WTC11 (cell line): ENCODE measurements around the gene TRIP13. TPM values are rescaled to one million over a fixed set of nuclear protein-coding genes. Genes with fewer than 3 reads are reported as not detected.

Experiments
- ATAC-seq: fragments of 200-7000 bp; cut with Tn5 transposase; 2 replicates; pipeline ENCODE4 v1.10.0; 2021; ENCODE audit warnings: mild to moderate bottlenecking, moderate library complexity
- CTCF ChIA-PET: fragments of 300-600 bp; sonication (Branson Sonifier 250); formaldehyde crosslinking; loops from one replicate; lab custom pipeline; 2021; ENCODE audit warnings: antibody characterized with exemption; lab: Charles Lee
- POLR2A ChIA-PET: fragments of 350-600 bp; sonication (Branson Sonifier 250); formaldehyde crosslinking; loops from one replicate; lab custom pipeline; 2021; ENCODE audit warnings: antibody characterized with exemption; lab: Charles Lee
- DNase-seq: peaks from one replicate; pipeline ENCODE4 v3.0.0; 2021; ENCODE audit warnings: low spot score
- H3K27ac Mint-ChIP-seq: 2 replicates; pipeline ENCODE4 v1.8.0; 2021; ENCODE audit warnings: mixed read lengths
- H3K27me3 Mint-ChIP-seq: 2 replicates; pipeline ENCODE4 v1.8.0; 2021; ENCODE audit warnings: low read depth, mild to moderate bottlenecking, moderate library complexity, mixed read lengths
- H3K36me3 Mint-ChIP-seq: 2 replicates; pipeline ENCODE4 v1.8.0; 2021; ENCODE audit warnings: mixed read lengths
- H3K4me1 Mint-ChIP-seq: 2 replicates; pipeline ENCODE4 v1.8.0; 2022; ENCODE audit warnings: mixed read lengths
- H3K4me3 Mint-ChIP-seq: 2 replicates; pipeline ENCODE4 v1.8.0; 2021; ENCODE audit warnings: mild to moderate bottlenecking, moderate library complexity, mixed read lengths
- H3K9me3 Mint-ChIP-seq: 2 replicates; pipeline ENCODE4 v1.8.0; 2021; ENCODE audit warnings: mixed read lengths
- CREB1 ChIP-seq: sonication (generic); formaldehyde crosslinking; IDR thresholded peaks from 2 replicates; pipeline ENCODE4 v1.8.0; 2023; ENCODE audit warnings: mild to moderate bottlenecking, missing genetic modification reagents
- CREM ChIP-seq: sonication (generic); formaldehyde crosslinking; IDR thresholded peaks from 2 replicates; pipeline ENCODE4 v1.8.1; 2022; ENCODE audit warnings: mild to moderate bottlenecking, missing genetic modification reagents, moderate library complexity
- FOXJ3 ChIP-seq: sonication (generic); formaldehyde crosslinking; IDR thresholded peaks from 2 replicates; pipeline ENCODE4 v1.9.0; 2021; ENCODE audit warnings: missing genetic modification reagents, mild to moderate bottlenecking, borderline replicate concordance
- FOXK1 ChIP-seq: sonication (generic); formaldehyde crosslinking; IDR thresholded peaks from 2 replicates; pipeline ENCODE4 v1.8.0; 2022; ENCODE audit warnings: mild to moderate bottlenecking, moderate library complexity, missing genetic modification reagents
- GRHL2 ChIP-seq: fragments of 250-450 bp; sonication (Bioruptor Pico); IDR thresholded peaks from 2 replicates; pipeline ENCODE4 v1.8.0; 2022; ENCODE audit warnings: mild to moderate bottlenecking, moderate library complexity; ENCODE audit not compliant: insufficient replicate concordance, severe bottlenecking
- GTF2I ChIP-seq: fragments of 250-450 bp; sonication (Bioruptor Pico); conservative IDR thresholded peaks from 2 replicates; pipeline ENCODE4 v1.4.0; 2021; ENCODE audit warnings: mild to moderate bottlenecking
- IRF2 ChIP-seq: sonication (generic); formaldehyde crosslinking; IDR thresholded peaks from 2 replicates; pipeline ENCODE4 v1.8.0; 2022; ENCODE audit warnings: low read depth, missing genetic modification reagents, borderline replicate concordance
- MXD4 ChIP-seq: fragments of 250-450 bp; sonication (Bioruptor Pico); IDR thresholded peaks from 2 replicates; pipeline ENCODE4 v1.8.0; 2021; ENCODE audit warnings: mild to moderate bottlenecking, moderate library complexity, borderline replicate concordance
- NFATC4 ChIP-seq: fragments of 250-450 bp; sonication (Bioruptor Pico); IDR thresholded peaks from 2 replicates; pipeline ENCODE4 v1.9.0; 2021; ENCODE audit warnings: mild to moderate bottlenecking
- OVOL2 ChIP-seq: fragments of 250-450 bp; sonication (Bioruptor Pico); IDR thresholded peaks from 2 replicates; pipeline ENCODE4 v1.9.0; 2021; ENCODE audit warnings: mild to moderate bottlenecking, borderline replicate concordance
- RELA ChIP-seq: sonication (generic); formaldehyde crosslinking; IDR thresholded peaks from 2 replicates; pipeline ENCODE4 v1.8.1; 2022; ENCODE audit warnings: missing genetic modification reagents, mild to moderate bottlenecking, borderline replicate concordance
- SMAD4 ChIP-seq: sonication (generic); formaldehyde crosslinking; IDR thresholded peaks from 2 replicates; pipeline ENCODE4 v1.8.0; 2022; ENCODE audit warnings: mild to moderate bottlenecking, missing genetic modification reagents
- TCF7 ChIP-seq: sonication (generic); formaldehyde crosslinking; IDR thresholded peaks from 2 replicates; pipeline ENCODE4 v1.8.0; 2022; ENCODE audit warnings: mild to moderate bottlenecking, low read depth, missing genetic modification reagents, moderate library complexity
- total RNA-seq: library from RNA; stranded (reverse); gene quantifications from 3 replicates; pipeline ENCODE4 v1.2.3, GENCODE V29; 2021
- TF ChIP-seq, protein P1 (sequence below): sonication (generic); formaldehyde crosslinking; IDR thresholded peaks from 2 replicates; pipeline ENCODE4 v1.8.1; 2023; ENCODE audit warnings: mild to moderate bottlenecking, missing genetic modification reagents, borderline replicate concordance
- TF ChIP-seq, protein P2 (sequence below): sonication (generic); formaldehyde crosslinking; IDR thresholded peaks from 2 replicates; pipeline ENCODE4 v1.8.1; 2022; ENCODE audit warnings: low read depth, missing genetic modification reagents, borderline replicate concordance
- TF ChIP-seq, protein P3 (sequence below): sonication (generic); formaldehyde crosslinking; IDR thresholded peaks from 2 replicates; pipeline ENCODE4 v1.8.0; 2022; ENCODE audit warnings: mild to moderate bottlenecking, missing genetic modification reagents
- TF ChIP-seq, protein P4 (sequence below): sonication (generic); formaldehyde crosslinking; IDR thresholded peaks from 2 replicates; pipeline ENCODE4 v1.8.0; 2022; ENCODE audit warnings: mild to moderate bottlenecking, missing genetic modification reagents
- TF ChIP-seq, protein P5 (sequence below): sonication (generic); formaldehyde crosslinking; IDR thresholded peaks from 2 replicates; pipeline ENCODE4 v1.8.0; 2022; ENCODE audit warnings: missing genetic modification reagents
- TF ChIP-seq, protein P6 (sequence below): sonication (generic); formaldehyde crosslinking; IDR thresholded peaks from 2 replicates; pipeline ENCODE4 v1.8.0; 2022; ENCODE audit warnings: mild to moderate bottlenecking, missing genetic modification reagents

TRIP13 gene
- total RNA-seq, 1 experiment from 2014 or later = 33.7 TPM

DNA sequence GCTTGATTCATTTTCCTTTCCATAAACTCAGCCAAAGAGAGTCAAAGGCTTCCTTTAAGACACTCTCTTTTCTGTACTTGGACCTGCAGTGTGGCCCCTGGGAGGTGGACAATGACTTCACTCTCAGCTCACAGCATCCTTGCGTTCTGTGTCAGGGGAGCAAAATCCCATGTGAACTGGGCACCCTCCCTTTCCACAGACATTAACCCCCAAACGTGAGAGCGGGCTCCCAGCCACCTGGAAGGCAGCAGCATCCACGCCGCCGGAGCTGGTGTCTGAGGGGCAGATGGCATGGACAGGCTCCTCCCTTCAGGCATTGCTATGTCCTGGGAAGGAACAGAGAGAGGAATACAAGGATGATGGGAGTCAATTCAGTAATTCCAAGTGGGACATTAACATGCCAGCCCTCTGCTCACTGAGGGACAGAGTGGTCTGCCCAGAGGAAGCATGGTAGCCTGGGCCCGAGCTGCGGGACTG, 39.5 kb downstream of the TRIP13 start (continued):
- TF ChIP-seq, protein P1, sequence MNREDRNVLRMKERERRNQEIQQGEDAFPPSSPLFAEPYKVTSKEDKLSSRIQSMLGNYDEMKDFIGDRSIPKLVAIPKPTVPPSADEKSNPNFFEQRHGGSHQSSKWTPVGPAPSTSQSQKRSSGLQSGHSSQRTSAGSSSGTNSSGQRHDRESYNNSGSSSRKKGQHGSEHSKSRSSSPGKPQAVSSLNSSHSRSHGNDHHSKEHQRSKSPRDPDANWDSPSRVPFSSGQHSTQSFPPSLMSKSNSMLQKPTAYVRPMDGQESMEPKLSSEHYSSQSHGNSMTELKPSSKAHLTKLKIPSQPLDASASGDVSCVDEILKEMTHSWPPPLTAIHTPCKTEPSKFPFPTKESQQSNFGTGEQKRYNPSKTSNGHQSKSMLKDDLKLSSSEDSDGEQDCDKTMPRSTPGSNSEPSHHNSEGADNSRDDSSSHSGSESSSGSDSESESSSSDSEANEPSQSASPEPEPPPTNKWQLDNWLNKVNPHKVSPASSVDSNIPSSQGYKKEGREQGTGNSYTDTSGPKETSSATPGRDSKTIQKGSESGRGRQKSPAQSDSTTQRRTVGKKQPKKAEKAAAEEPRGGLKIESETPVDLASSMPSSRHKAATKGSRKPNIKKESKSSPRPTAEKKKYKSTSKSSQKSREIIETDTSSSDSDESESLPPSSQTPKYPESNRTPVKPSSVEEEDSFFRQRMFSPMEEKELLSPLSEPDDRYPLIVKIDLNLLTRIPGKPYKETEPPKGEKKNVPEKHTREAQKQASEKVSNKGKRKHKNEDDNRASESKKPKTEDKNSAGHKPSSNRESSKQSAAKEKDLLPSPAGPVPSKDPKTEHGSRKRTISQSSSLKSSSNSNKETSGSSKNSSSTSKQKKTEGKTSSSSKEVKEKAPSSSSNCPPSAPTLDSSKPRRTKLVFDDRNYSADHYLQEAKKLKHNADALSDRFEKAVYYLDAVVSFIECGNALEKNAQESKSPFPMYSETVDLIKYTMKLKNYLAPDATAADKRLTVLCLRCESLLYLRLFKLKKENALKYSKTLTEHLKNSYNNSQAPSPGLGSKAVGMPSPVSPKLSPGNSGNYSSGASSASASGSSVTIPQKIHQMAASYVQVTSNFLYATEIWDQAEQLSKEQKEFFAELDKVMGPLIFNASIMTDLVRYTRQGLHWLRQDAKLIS (CRISPR knock-in tag) = no peak
- TF ChIP-seq CREB1 = no peak
- TF ChIP-seq, all 79 proteins: peak for 0

DNA sequence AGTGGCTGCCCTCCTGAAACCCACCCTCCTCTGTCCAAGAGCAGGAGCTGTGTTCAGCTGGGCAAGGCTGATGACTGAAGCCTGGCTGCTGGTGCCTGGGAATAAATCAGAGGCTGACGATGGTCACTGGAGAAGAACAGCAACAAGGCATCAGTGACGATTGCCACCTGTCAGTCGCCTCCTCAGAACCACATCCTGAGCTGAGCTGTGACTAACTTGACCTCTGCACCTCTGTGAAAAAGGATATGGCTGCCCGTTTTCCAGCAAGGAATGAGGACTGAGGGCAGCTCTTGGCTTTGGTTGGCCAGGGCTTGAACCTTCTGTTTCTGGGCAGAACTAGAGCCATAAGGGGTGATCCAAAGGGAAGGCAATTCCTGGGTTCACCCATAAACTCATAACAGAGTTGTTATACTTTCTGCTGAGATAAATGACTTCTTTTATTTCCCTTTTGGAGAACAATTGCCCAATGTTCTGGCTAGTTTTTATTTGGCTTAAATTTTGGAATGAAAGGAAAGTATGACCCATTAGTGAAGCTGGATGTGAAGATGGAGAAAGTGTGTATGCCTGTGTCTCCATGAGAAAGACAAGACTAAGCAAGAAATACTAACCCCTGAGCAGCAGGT, 40.1 kb downstream of the TRIP13 start:
- Mint-ChIP-seq H3K36me3 (no peaks in the 10 kb centered on the region), H3K4me1 (no peaks in the 10 kb centered on the region), H3K9me3 (peaks cover 7% of the 10 kb centered on the region), H3K27ac (no peak overlapping the region), H3K27me3 (peaks cover 4% of the 10 kb centered on the region), H3K4me3 (no peak overlapping the region)
- ATAC-seq (no peak), DNase-seq (no peak)
- CTCF ChIA-PET = interaction anchor here (1.7 kb wide), 1 partner anchor 78 kb away, joined by 5 read pairs; no protein-coding TSS in a partner anchor
- no peak for TF ChIP-seq GRHL2 (CRISPR knock-in tag)
- TF ChIP-seq NFATC4 = no peak
- TF ChIP-seq IRF2 (CRISPR knock-in tag) = no peak
- TF ChIP-seq CREM (CRISPR knock-in tag) = no peak
- no peak for TF ChIP-seq TCF7 (CRISPR knock-in tag)
- no peak for TF ChIP-seq FOXK1
- TF ChIP-seq, protein P2, sequence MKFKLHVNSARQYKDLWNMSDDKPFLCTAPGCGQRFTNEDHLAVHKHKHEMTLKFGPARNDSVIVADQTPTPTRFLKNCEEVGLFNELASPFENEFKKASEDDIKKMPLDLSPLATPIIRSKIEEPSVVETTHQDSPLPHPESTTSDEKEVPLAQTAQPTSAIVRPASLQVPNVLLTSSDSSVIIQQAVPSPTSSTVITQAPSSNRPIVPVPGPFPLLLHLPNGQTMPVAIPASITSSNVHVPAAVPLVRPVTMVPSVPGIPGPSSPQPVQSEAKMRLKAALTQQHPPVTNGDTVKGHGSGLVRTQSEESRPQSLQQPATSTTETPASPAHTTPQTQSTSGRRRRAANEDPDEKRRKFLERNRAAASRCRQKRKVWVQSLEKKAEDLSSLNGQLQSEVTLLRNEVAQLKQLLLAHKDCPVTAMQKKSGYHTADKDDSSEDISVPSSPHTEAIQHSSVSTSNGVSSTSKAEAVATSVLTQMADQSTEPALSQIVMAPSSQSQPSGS (CRISPR knock-in tag) = no peak
- no peak for TF ChIP-seq OVOL2 (CRISPR knock-in tag)
- no peak for TF ChIP-seq RELA (CRISPR knock-in tag)
- POLR2A ChIA-PET = no interaction called here

DNA sequence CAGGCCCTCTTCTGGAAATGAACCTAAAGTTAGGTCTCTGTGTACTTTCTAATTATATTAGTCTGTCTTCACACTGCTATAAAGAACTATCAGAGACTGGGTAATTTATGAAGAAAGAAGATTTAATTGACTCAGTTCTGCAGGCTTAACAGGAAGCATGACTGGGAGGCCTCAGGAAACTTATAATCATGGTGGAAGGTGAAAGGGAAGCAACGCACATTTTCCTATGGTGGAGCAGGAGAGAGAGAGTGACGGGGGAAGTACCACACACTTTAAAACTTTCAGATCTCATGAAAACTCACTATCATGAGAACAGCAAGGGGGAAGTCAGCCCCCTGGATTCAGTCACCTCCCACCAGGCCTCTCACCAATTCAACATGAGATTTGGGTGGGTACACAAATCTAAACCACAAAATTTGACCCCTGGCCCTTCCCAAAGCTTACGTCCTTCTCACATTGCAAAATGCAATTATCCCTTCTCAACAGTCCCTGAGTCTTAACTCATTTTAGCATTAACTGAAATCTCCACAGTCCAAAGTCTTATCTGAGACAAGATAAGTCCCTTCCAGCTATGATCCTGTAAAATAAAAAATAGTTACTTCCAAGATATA, 40.7 kb downstream of the TRIP13 start:
- Mint-ChIP-seq H3K36me3 (no peaks in the 10 kb centered on the region), H3K9me3 (peaks cover 7% of the 10 kb centered on the region), H3K27ac (no peak overlapping the region), H3K27me3 (no peaks in the 10 kb centered on the region; the same call in none of the 2 replicates), H3K4me1 (no peaks in the 10 kb centered on the region), H3K4me3 (no peak overlapping the region)
- ChIA-PET POLR2A (no interaction called here), CTCF (interaction anchor here (1.7 kb wide), 2 partner anchors 49 to 77 kb away, joined by 5 to 6 read pairs; no protein-coding TSS in a partner anchor)
- DNase-seq (no peak), ATAC-seq (no peak)
- TF ChIP-seq, protein P3, sequence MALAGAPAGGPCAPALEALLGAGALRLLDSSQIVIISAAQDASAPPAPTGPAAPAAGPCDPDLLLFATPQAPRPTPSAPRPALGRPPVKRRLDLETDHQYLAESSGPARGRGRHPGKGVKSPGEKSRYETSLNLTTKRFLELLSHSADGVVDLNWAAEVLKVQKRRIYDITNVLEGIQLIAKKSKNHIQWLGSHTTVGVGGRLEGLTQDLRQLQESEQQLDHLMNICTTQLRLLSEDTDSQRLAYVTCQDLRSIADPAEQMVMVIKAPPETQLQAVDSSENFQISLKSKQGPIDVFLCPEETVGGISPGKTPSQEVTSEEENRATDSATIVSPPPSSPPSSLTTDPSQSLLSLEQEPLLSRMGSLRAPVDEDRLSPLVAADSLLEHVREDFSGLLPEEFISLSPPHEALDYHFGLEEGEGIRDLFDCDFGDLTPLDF = no peak
- TF ChIP-seq, protein P4, sequence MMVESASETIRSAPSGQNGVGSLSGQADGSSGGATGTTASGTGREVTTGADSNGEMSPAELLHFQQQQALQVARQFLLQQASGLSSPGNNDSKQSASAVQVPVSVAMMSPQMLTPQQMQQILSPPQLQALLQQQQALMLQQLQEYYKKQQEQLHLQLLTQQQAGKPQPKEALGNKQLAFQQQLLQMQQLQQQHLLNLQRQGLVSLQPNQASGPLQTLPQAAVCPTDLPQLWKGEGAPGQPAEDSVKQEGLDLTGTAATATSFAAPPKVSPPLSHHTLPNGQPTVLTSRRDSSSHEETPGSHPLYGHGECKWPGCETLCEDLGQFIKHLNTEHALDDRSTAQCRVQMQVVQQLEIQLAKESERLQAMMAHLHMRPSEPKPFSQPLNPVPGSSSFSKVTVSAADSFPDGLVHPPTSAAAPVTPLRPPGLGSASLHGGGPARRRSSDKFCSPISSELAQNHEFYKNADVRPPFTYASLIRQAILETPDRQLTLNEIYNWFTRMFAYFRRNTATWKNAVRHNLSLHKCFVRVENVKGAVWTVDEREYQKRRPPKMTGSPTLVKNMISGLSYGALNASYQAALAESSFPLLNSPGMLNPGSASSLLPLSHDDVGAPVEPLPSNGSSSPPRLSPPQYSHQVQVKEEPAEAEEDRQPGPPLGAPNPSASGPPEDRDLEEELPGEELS = no peak
- TF ChIP-seq GTF2I (CRISPR knock-in tag) = no peak
- TF ChIP-seq FOXJ3 (CRISPR knock-in tag) = no peak
- TF ChIP-seq SMAD4 (CRISPR knock-in tag) = no peak
- TF ChIP-seq MXD4 = no peak
- TF ChIP-seq RELA (CRISPR knock-in tag) = no peak
- no peak for TF ChIP-seq TCF7 (CRISPR knock-in tag)
- TF ChIP-seq, protein P5, sequence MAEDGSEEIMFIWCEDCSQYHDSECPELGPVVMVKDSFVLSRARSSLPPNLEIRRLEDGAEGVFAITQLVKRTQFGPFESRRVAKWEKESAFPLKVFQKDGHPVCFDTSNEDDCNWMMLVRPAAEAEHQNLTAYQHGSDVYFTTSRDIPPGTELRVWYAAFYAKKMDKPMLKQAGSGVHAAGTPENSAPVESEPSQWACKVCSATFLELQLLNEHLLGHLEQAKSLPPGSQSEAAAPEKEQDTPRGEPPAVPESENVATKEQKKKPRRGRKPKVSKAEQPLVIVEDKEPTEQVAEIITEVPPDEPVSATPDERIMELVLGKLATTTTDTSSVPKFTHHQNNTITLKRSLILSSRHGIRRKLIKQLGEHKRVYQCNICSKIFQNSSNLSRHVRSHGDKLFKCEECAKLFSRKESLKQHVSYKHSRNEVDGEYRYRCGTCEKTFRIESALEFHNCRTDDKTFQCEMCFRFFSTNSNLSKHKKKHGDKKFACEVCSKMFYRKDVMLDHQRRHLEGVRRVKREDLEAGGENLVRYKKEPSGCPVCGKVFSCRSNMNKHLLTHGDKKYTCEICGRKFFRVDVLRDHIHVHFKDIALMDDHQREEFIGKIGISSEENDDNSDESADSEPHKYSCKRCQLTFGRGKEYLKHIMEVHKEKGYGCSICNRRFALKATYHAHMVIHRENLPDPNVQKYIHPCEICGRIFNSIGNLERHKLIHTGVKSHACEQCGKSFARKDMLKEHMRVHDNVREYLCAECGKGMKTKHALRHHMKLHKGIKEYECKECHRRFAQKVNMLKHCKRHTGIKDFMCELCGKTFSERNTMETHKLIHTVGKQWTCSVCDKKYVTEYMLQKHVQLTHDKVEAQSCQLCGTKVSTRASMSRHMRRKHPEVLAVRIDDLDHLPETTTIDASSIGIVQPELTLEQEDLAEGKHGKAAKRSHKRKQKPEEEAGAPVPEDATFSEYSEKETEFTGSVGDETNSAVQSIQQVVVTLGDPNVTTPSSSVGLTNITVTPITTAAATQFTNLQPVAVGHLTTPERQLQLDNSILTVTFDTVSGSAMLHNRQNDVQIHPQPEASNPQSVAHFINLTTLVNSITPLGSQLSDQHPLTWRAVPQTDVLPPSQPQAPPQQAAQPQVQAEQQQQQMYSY (CRISPR knock-in tag) = no peak
- TF ChIP-seq, protein P6, sequence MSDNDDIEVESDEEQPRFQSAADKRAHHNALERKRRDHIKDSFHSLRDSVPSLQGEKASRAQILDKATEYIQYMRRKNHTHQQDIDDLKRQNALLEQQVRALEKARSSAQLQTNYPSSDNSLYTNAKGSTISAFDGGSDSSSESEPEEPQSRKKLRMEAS (CRISPR knock-in tag) = no peak
